ENCODE data around the gene ULK1.
A peak's percentile ranks its signal among the peaks of the same experiment; 100 is the strongest.
"Not testable (repeated sequence)": the region's sequence is repeated elsewhere in the genome, so short reads cannot be mapped to it uniquely, and the experiment has no call there.

The ULK1 gene

DNA sequence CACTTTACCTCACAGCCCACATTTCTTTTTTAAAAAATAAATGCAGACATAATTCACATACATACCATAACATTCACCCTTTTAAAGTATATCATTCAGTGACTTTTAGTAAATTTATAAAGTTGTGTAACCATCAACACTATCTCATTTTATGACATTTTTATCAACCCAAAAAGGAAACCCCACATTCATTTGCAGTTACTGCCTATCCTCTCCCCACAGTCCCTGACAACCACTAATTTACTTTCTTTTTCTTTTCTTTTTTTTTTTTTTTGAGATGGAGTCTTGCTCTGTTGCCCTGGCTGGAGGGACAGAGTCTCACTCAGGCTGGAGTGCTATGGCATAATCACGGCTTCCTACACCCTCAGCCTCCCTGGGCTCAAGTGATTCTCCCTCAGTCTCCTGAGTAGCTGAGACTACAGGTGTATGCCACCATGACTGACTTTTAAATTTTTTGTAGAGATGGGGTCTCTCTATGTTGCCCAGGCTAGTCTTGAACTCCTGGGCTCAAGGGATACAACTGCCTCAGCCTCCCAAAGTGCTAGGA lies 53.8 kb downstream of the ULK1 start:
- H3K9me3 Mint-ChIP-seq, result no peaks in the 10 kb centered on the region
- no peaks in the 10 kb centered on the region for H3K27me3 Mint-ChIP-seq
- H3K4me1 Mint-ChIP-seq (ENCODE audit: low read depth in 2 of 2), result peaks cover 16 to 20% of the 10 kb centered on the region in 2 donors
- peak overlapping the region in 1 of 2 donors; percentile 87 for H3K4me3 Mint-ChIP-seq
- peak overlapping the region; percentile 83 to 89 for H3K27ac Mint-ChIP-seq
- H3K36me3 Mint-ChIP-seq (ENCODE audit: insufficient read depth), result peaks cover 31% of the 10 kb centered on the region
- DNase-seq (no peak), ATAC-seq (replicated peaks) (no peak)

DNA sequence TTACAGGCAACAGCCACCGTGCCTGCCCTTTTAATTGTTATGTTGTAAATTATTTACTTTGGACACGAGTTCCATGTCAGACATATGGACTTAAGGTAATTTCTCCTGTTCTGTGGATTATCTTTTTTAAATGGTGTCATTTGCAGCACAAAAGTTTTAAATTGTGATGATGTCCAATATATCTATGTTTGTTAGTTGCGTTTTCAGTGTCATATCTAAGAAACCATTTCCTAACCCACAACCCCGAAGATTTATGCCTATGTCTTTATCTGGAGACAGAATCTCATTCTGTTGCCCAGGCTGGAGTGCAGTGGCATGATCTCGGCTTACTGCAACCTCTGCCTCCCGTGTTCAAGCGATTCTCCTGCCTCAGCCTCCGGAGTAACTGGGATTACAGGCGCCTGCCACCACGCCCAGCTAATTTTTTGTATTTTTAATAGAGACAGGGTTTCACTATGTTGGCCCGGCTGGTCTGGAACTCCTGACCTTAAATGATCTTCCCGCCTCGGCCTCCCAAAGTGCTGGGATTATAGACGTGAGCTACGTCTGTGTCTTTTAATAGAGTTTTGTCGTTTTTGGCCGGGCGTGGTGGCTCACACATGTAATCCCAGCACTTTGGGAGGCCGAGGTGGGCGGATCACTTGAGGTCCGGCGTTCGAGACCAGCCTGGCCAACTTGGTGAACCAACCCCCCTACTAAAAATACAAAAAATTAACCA lies 54.5 kb downstream of the ULK1 start:
- H3K9me3 Mint-ChIP-seq; ATAC-seq (replicated peaks); DNase-seq; H3K27me3 Mint-ChIP-seq: not testable (repeated sequence)
- Mint-ChIP-seq H3K27ac (peak overlapping the region; percentile 83 to 89), H3K36me3 (ENCODE audit: insufficient read depth) (peaks cover 25% of the 10 kb centered on the region), H3K4me3 (peak overlapping the region; percentile 86 to 87), H3K4me1 (ENCODE audit: low read depth in 2 of 2) (peaks cover 17 to 22% of the 10 kb centered on the region in 2 donors)

DNA sequence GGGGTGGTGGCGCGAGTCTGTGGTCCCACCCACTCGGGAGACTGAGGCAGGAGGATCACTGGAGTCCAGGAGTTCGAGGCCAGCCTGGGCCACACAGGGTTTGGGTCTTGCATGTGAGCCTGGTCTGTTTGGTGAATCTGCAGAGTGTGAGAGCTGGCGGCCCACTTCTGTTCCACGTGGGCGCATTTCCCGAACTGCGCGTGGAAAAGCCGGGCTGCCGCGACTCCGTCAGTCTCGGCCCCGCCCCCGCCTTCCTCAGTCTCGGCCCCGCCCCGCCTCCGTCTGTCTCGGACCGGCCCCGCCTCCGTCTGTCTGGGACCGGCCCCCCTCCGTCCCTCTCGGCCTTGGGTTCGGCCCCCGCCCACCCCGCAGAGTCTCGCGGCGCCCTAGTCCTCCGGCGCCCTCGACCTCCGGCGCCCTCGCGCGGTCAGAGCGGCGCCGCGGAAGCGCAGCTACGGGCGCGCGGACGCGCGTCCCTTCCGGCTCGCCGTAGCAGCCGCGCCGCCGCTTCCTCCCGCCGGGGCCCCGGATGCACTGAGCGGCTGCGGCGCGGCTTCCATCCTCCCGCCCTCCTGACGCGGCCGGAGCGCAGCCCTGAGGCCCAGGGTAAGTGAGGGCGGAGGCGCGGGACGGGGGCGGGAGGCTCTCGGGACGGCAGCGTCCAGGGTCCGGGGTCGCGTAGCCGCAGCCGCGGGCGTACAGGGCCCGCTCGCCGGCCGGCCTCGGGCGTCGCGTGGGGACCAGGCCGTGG lies 55.2 kb downstream of the ULK1 start, which contains the start of gene EP400:
TSS of gene EP400 (plus strand) at position 512 of the 751 bp plus-strand sequence. CDS start 10,678 bp downstream, outside the sequence.
- Mint-ChIP-seq H3K27ac (peak within 1 kb of the TSS; percentile 89), H3K4me1 (ENCODE audit: low read depth in 2 of 2) (peaks cover 17 to 22% of the 10 kb centered on the region in 2 donors), H3K9me3 (no peaks in the 10 kb centered on the region), H3K36me3 (ENCODE audit: insufficient read depth) (peaks cover 22% of the 10 kb centered on the region), H3K27me3 (no peaks in the 10 kb centered on the region), H3K4me3 (peak within 1 kb of the TSS; percentile 86 to 87)
- peak; percentile 89 for ATAC-seq (replicated peaks)
- DNase-seq, result peak; percentile 88 to 92 (median 92)

DNA sequence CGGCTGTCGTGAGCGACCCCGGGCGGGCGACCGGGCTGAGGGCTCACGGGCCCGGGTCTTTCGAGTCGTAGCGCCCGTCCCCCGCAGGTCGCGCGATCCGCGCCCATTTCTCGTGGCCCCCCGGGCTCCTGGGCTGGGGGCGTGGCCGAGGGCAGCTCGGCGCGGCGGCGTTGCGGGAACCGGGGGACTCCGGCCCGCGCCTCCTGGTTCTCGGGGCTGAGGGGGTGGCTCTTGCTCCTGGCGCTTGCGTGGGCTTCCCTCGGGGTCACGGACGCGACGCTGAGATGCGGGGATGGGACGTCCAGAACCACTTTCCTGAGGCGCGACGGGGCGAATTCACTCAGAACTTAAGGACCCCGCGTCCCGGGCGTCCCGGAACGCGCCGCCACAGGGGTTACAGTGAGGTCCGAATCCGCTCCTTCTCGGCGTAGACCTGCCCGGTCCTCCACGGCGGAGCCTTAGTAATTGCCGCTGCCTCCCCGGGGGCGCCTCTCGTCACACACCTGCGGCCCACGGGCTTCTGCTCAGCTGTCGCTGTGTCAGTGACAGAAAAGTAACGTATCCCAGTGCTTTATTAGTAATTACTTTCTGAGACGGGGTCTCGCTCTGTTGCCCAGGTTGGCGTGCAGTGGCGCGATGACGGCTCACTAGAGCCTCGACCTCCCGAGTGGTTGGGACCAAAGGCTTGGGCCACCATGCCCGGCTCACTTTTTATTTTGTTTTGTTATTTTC lies 55.9 kb downstream of the ULK1 start:
- H3K4me1 Mint-ChIP-seq (ENCODE audit: low read depth in 2 of 2), result peaks cover 17 to 22% of the 10 kb centered on the region in 2 donors
- ATAC-seq (replicated peaks) (peak; percentile 17), DNase-seq (peak; percentile 21 to 29 (median 25))
- no peaks in the 10 kb centered on the region for H3K27me3 Mint-ChIP-seq
- H3K27ac Mint-ChIP-seq, result peak overlapping the region; percentile 77 to 89
- peaks cover 22% of the 10 kb centered on the region for H3K36me3 Mint-ChIP-seq (ENCODE audit: insufficient read depth)
- H3K9me3 Mint-ChIP-seq, result no peaks in the 10 kb centered on the region
- H3K4me3 Mint-ChIP-seq, result peak overlapping the region; percentile 86 to 87

DNA sequence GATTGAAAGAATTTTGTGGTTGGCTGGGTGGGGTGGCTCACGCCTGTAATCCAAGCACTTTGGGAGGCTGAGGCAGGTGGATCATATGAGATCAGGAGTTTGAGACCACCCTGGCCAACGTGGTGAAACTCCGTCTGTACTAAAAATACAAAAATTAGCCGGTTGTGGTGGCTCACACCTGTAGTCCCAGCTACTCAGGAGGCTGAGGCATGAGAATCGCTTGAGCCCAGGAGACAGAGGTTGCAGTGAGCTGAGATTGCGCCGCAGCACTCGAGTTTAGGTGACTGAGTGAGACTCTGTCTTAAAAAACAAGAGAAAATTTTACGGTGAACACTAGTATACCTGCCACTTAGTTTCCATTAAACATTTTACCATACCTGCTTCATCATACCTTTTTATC lies 59.4 kb downstream of the ULK1 start:
- not testable (repeated sequence) for ATAC-seq (replicated peaks); H3K9me3 Mint-ChIP-seq; DNase-seq; H3K27me3 Mint-ChIP-seq; H3K4me3 Mint-ChIP-seq
- Mint-ChIP-seq H3K36me3 (ENCODE audit: insufficient read depth) (peaks cover 17% of the 10 kb centered on the region), H3K27ac (peak overlapping the region in 1 of 2 donors; percentile 10), H3K4me1 (ENCODE audit: low read depth in 2 of 2) (peaks cover 26 to 28% of the 10 kb centered on the region in 2 donors)

DNA sequence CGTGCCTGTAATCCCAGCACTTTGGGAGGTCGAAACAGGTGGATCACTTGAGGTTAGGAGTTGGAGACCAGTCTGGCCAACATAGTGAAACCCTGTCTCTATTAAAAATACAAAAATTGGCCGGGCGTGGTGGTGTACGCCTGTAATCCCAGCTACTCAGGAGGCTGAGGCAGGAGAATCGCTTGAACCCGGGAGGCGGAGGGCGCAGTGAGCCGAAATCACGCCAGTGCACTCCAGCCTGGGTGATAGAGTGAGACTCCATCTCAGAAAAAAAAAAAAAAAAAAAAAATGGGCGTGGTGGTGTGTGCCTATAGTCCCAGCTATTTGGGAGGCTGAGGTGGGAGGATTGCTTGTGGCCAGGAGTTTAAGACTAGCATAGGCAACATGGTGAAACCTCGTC lies 60.0 kb downstream of the ULK1 start:
- not testable (repeated sequence) for DNase-seq; ATAC-seq (replicated peaks); H3K27me3 Mint-ChIP-seq; H3K9me3 Mint-ChIP-seq; H3K4me3 Mint-ChIP-seq
- peaks cover 31% of the 10 kb centered on the region in 2 donors for H3K4me1 Mint-ChIP-seq (ENCODE audit: low read depth in 2 of 2)
- peaks cover 17% of the 10 kb centered on the region for H3K36me3 Mint-ChIP-seq (ENCODE audit: insufficient read depth)
- peak overlapping the region in 1 of 2 donors; percentile 10 for H3K27ac Mint-ChIP-seq

DNA sequence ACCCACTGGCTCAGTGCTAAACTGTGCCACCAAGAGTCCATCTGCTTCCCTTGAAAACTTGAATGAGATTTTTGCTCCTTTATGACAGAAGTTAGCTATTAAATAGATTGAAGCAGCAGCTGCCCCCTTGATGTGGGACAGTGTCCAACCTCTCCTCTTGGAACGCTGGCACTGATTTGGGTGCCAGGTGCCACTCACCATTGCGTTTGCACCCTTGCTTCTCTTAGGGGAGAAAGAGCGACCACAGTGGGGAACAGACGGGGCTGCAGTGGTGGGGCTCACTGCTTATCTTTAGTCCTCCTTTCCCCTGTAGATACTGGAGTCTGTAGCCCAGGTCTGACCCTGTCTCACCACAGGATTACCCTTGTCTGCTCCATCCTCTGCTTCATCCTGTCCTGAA lies 64.7 kb downstream of the ULK1 start:
- Mint-ChIP-seq H3K9me3 (no peaks in the 10 kb centered on the region), H3K27me3 (no peaks in the 10 kb centered on the region), H3K27ac (peak overlapping the region; percentile 57 to 87), H3K4me3 (peak overlapping the region in 1 of 2 donors; percentile 8), H3K36me3 (ENCODE audit: insufficient read depth) (peaks cover 21% of the 10 kb centered on the region), H3K4me1 (ENCODE audit: low read depth in 2 of 2) (peaks cover 46 to 50% of the 10 kb centered on the region in 2 donors)
- no peak for DNase-seq
- ATAC-seq (replicated peaks), result no peak

DNA sequence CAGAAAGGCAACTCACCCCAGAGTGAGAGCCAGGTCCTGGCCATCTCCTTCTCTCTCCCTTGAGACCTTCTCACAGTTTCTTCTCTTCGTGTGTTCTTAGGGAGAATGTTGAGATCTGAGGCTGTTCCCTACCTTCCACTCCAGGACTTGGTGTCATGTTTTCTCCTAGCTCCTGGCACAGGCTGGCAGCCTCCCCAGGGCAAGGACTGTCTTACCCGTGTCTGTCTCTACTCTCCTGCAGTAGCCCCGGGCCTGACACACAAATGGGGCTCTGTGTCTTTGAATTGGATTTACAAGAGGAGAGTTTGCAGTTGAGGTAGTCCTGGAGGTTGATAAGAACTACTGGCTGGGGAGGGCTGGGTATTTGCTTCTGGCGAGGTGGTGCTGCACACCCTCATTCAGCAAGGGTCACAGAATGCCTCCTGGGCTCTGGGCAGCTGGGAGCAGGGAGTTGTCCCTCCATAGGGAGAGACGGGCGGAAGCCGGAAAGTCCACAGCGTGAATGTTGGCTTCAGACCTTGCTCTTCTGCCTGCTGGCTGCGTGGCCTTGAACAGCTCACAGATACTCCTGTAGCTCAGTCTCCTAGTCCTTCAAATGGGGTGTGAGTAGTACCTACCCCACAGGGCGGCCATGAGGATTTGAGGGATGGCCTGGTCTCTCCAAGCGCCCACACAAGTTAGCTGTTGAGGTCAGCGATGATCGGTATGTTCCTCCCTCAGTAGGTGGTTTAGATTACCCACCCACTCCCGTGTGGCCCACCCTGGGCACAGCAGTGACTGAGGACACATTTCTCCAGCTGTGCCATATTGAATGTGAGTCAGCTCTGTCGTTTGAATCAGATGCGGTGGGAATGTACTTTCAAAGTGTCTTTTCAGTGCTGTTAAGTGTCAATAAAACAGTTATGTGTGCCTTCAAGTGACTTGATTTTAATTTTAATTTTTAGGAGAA lies 65.5 kb downstream of the ULK1 start:
- peak overlapping the region; percentile 57 to 87 for H3K27ac Mint-ChIP-seq
- ATAC-seq (replicated peaks), result no peak
- peaks cover 46 to 53% of the 10 kb centered on the region in 2 donors for H3K4me1 Mint-ChIP-seq (ENCODE audit: low read depth in 2 of 2)
- H3K4me3 Mint-ChIP-seq, result no peak overlapping the region
- no peaks in the 10 kb centered on the region for H3K9me3 Mint-ChIP-seq
- H3K27me3 Mint-ChIP-seq, result no peaks in the 10 kb centered on the region
- no peak for DNase-seq
- H3K36me3 Mint-ChIP-seq (ENCODE audit: insufficient read depth), result peaks cover 24% of the 10 kb centered on the region

DNA sequence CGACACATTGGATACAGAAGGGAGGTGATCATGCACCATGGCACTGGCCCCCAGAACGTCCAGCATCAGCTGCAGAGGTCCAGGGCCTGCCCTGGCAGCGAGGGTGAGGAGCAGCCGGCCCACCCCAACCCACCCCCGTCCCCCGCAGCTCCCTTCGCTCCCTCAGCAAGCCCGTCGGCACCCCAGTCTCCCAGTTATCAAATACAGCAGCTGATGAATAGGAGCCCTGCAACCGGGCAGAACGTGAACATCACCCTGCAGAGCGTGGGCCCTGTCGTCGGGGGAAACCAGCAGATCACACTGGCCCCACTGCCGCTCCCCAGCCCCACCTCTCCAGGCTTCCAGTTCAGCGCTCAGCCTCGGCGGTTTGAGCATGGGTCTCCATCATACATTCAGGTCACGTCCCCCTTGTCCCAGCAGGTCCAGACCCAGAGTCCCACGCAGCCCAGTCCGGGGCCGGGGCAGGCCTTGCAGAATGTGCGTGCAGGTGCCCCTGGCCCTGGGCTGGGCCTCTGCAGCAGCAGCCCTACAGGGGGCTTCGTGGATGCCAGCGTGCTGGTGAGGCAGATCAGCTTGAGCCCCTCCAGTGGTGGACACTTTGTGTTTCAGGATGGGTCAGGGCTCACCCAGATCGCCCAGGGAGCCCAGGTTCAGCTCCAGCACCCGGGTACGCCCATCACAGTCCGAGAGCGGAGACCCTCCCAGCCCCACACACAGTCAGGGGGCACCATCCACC lies 66.3 kb downstream of the ULK1 start:
- H3K36me3 Mint-ChIP-seq (ENCODE audit: insufficient read depth), result peaks cover 24% of the 10 kb centered on the region
- H3K27ac Mint-ChIP-seq; H3K9me3 Mint-ChIP-seq; ATAC-seq (replicated peaks); H3K27me3 Mint-ChIP-seq; DNase-seq; H3K4me3 Mint-ChIP-seq: not testable (repeated sequence)
- H3K4me1 Mint-ChIP-seq (ENCODE audit: low read depth in 2 of 2), result peaks cover 46 to 57% of the 10 kb centered on the region in 2 donors

DNA sequence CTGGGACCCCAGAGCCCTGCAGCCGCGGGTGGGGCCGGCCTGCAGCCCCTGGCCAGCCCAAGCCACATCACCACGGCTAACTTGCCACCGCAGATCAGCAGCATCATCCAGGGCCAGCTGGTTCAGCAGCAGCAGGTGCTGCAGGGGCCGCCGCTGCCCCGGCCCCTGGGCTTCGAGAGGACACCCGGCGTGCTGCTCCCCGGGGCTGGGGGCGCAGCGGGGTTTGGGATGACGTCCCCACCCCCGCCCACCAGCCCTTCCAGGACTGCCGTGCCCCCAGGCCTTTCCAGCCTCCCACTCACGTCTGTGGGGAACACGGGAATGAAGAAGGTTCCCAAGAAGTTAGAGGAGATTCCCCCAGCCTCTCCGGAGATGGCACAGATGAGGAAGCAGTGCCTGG lies 66.9 kb downstream of the ULK1 start:
- H3K36me3 Mint-ChIP-seq (ENCODE audit: insufficient read depth), result peaks cover 24% of the 10 kb centered on the region
- peak overlapping the region; percentile 44 to 47 for H3K27ac Mint-ChIP-seq
- not testable (repeated sequence) for DNase-seq; ATAC-seq (replicated peaks); H3K9me3 Mint-ChIP-seq; H3K27me3 Mint-ChIP-seq
- H3K4me1 Mint-ChIP-seq (ENCODE audit: low read depth in 2 of 2), result peaks cover 42 to 53% of the 10 kb centered on the region in 2 donors
- H3K4me3 Mint-ChIP-seq, result peak overlapping the region in 1 of 2 donors; percentile 33

DNA sequence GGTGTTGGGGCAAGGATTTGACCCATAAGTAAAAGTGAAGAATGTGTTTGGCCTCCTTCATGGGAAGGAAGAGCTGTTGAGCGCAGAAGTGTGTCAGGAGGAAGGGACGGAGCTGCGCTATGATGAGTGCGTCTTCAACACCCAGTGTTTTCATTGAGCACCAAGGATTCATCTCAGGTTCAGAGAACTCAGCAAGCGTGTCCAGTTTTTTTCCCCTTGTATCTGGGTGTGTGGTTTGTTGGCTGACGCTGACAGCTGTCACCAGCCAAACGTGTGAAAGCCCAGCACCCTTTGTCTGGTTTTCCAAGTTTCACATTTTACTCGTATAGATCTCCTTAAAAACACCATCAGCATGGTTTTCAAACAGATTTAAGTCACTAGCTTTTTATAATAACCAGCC lies 67.6 kb downstream of the ULK1 start:
- ATAC-seq (replicated peaks), result no peak
- Mint-ChIP-seq H3K27me3 (no peaks in the 10 kb centered on the region), H3K9me3 (no peaks in the 10 kb centered on the region), H3K27ac (peak overlapping the region; percentile 44 to 47), H3K36me3 (ENCODE audit: insufficient read depth) (peaks cover 25% of the 10 kb centered on the region), H3K4me1 (ENCODE audit: low read depth in 2 of 2) (peaks cover 42 to 53% of the 10 kb centered on the region in 2 donors), H3K4me3 (peak overlapping the region in 1 of 2 donors; percentile 37)
- no peak for DNase-seq

DNA sequence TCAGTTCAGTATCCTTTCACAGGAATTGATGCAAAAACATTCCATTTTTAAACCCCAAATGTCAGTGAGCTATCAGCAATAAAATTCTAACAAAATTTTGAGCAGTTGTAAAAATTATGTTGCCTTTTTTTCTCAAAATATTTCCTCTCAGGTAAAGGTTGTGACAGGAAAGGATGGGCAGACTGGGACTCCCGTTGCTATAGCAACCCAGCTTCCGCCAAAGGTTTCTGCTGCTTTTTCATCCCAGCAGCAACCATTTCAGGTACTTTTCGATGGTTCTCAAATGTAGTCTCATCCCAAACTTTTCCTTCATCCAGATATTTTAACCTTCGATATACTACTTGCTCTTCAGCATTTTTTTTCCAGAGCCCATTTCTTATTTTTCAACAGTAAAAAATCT lies 69.0 kb downstream of the ULK1 start:
- H3K9me3 Mint-ChIP-seq, result no peaks in the 10 kb centered on the region
- H3K27me3 Mint-ChIP-seq, result no peaks in the 10 kb centered on the region
- H3K4me1 Mint-ChIP-seq (ENCODE audit: low read depth in 2 of 2), result peaks cover 40 to 56% of the 10 kb centered on the region in 2 donors
- H3K27ac Mint-ChIP-seq, result no peak overlapping the region
- H3K36me3 Mint-ChIP-seq (ENCODE audit: insufficient read depth), result peaks cover 30% of the 10 kb centered on the region
- peak overlapping the region in 1 of 2 donors; percentile 37 for H3K4me3 Mint-ChIP-seq
- DNase-seq (no peak), ATAC-seq (replicated peaks) (no peak)

All from effector memory CD8-positive, alpha-beta T cell (primary cell).